ENCODE data around the gene UBE2H. TPM values are rescaled to one million over a fixed set of nuclear protein-coding genes. Genes with fewer than 3 reads are reported as not detected.
A peak's percentile ranks its signal among the peaks of the same experiment; 100 is the strongest.

The UBE2H gene
- polyA plus RNA-seq, 1 donor (not counting 4 experiments of a cell fraction or from before 2014, with no cell fraction given) = 130 TPM

GRCh38 chr7:129950191-129950932, 2.4 kb downstream of the UBE2H start:
- peaks cover 72% of the 10 kb centered on the region for H3K79me2 ChIP-seq (ENCODE audit: control insufficient read depth, insufficient read depth, low read length)
- H3K4me3 ChIP-seq (ENCODE audit: control insufficient read depth in 2 of 3, extremely low read depth in 1 of 3, insufficient read depth in 2 of 3, low read depth in 1 of 3, low read length in 3 of 3) = peak overlapping the region; percentile 91 to 93 (median 91)
- H2AFZ ChIP-seq (ENCODE audit: control insufficient read depth, low read length) = no peak overlapping the region
- H3K9me1 ChIP-seq (ENCODE audit: control insufficient read depth, extremely low read depth, insufficient read depth, low read length) = peaks cover 3% of the 10 kb centered on the region
- no peaks in the 10 kb centered on the region for H3K27me3 ChIP-seq (ENCODE audit: control insufficient read depth, extremely low read depth, insufficient read depth, low read length)
- peaks cover 19% of the 10 kb centered on the region for H4K20me1 ChIP-seq (ENCODE audit: control insufficient read depth, extremely low read depth, insufficient read depth, low read length)
- peak overlapping the region; percentile 94 for H3K9ac ChIP-seq (ENCODE audit: control insufficient read depth, extremely low read depth, insufficient read depth, low read length)
- FAIRE-seq = no peak
- TF ChIP-seq CTCF (optimal IDR thresholded peaks at IDR 0.05 in 1 of 3, IDR thresholded peaks at IDR 0.05 in 1 of 3, conservative IDR thresholded peaks at IDR 0.05 in 1 of 3; ENCODE audit: extremely low read depth in 1 of 3, insufficient read depth in 2 of 3, low read length in 3 of 3) (no peak), EZH2 (IDR thresholded peaks at IDR 0.05; ENCODE audit: low read length) (no peak)
- H3K9me3 ChIP-seq (ENCODE audit: control insufficient read depth, low read depth, low read length) = no peaks in the 10 kb centered on the region
- peak overlapping the region; percentile 98 for H3K27ac ChIP-seq (ENCODE audit: control insufficient read depth, insufficient read depth, low read length)
- no peak for DNase-seq (ENCODE audit: low read depth, low spot score)
- dilution Hi-C loops (cut with MboI; ENCODE audit: extremely low pct_ligation_motif_present, low sequenced_read_pairs) = no loop called here
- H3K4me2 ChIP-seq (ENCODE audit: control insufficient read depth, extremely low read depth, insufficient read depth, low read depth, low read length) = peak overlapping the region; percentile 99
- H3K4me1 ChIP-seq (ENCODE audit: control insufficient read depth, extremely low read depth, insufficient read depth, low read length) = peaks cover 27% of the 10 kb centered on the region
- peaks cover 5 to 10% of the 10 kb centered on the region in 2 experiments for H3K36me3 ChIP-seq (ENCODE audit: control insufficient read depth in 2 of 2, extremely low read depth in 1 of 2, insufficient read depth in 2 of 2, low read length in 2 of 2)

GRCh38 chr7:129949292-129950133, 3.2 kb downstream of the UBE2H start:
- H3K9me1 ChIP-seq (ENCODE audit: control insufficient read depth, extremely low read depth, insufficient read depth, low read length) = peaks cover 3% of the 10 kb centered on the region
- no peaks in the 10 kb centered on the region for H3K27me3 ChIP-seq (ENCODE audit: control insufficient read depth, extremely low read depth, insufficient read depth, low read length)
- dilution Hi-C loops (cut with MboI; ENCODE audit: extremely low pct_ligation_motif_present, low sequenced_read_pairs) = no loop called here
- H2AFZ ChIP-seq (ENCODE audit: control insufficient read depth, low read length) = no peak overlapping the region
- FAIRE-seq (peak; percentile 86), DNase-seq (ENCODE audit: low read depth, low spot score) (no peak)
- peaks cover 5 to 10% of the 10 kb centered on the region in 2 experiments for H3K36me3 ChIP-seq (ENCODE audit: control insufficient read depth in 2 of 2, extremely low read depth in 1 of 2, insufficient read depth in 2 of 2, low read length in 2 of 2)
- no peaks in the 10 kb centered on the region for H3K9me3 ChIP-seq (ENCODE audit: control insufficient read depth, low read depth, low read length)
- H3K79me2 ChIP-seq (ENCODE audit: control insufficient read depth, insufficient read depth, low read length) = peaks cover 80% of the 10 kb centered on the region
- TF ChIP-seq CTCF (optimal IDR thresholded peaks at IDR 0.05 in 1 of 3, IDR thresholded peaks at IDR 0.05 in 1 of 3, conservative IDR thresholded peaks at IDR 0.05 in 1 of 3; ENCODE audit: extremely low read depth in 1 of 3, insufficient read depth in 2 of 3, low read length in 3 of 3) = no peak
- no peak for TF ChIP-seq EZH2 (IDR thresholded peaks at IDR 0.05; ENCODE audit: low read length)
- H3K9ac ChIP-seq (ENCODE audit: control insufficient read depth, extremely low read depth, insufficient read depth, low read length) = peak overlapping the region; percentile 94
- H3K4me3 ChIP-seq (ENCODE audit: control insufficient read depth in 2 of 3, extremely low read depth in 1 of 3, insufficient read depth in 2 of 3, low read depth in 1 of 3, low read length in 3 of 3) = peak overlapping the region; percentile 91 to 93 (median 91)
- H3K4me1 ChIP-seq (ENCODE audit: control insufficient read depth, extremely low read depth, insufficient read depth, low read length) = peaks cover 23% of the 10 kb centered on the region
- peaks cover 19% of the 10 kb centered on the region for H4K20me1 ChIP-seq (ENCODE audit: control insufficient read depth, extremely low read depth, insufficient read depth, low read length)
- peak overlapping the region; percentile 99 for H3K4me2 ChIP-seq (ENCODE audit: control insufficient read depth, extremely low read depth, insufficient read depth, low read depth, low read length)
- peak overlapping the region; percentile 98 for H3K27ac ChIP-seq (ENCODE audit: control insufficient read depth, insufficient read depth, low read length)
